K562 (cell line): ENCODE results near the gene RNF166. TPM values are rescaled to one million over a fixed set of nuclear protein-coding genes. Genes with fewer than 3 reads are reported as not detected.

Experiments
- ATAC-seq: fragments of 200-7000 bp; cut with Tn5 transposase; 3 replicates; pipeline ENCODE4 v1.9.1; 2020; ENCODE audit warnings: moderate library complexity
- BruUV-seq: library from RNA; stranded (reverse); fragments of 400-500 nt; replicated peaks from 2 replicates; lab custom pipeline; 2021; lab: Mats Ljungman, UMichigan
- CTCF ChIA-PET: fragments of 300-600 bp; formaldehyde crosslinking; extraction: SDS; loops from one replicate; lab custom pipeline; 2021; ENCODE audit warnings: low intra/inter-chr PET ratio; lab: Yijun Ruan, JAX
- POLR2A ChIA-PET: fragments of 300-600, 350-650 bp; sonication (Branson Sonifier 250); formaldehyde crosslinking; extraction: SDS; loops from one replicate; lab custom pipeline; 2021; ENCODE audit warnings: antibody characterized with exemption, inconsistent platforms; lab: Yijun Ruan, JAX
- DNase-seq, 4 experiments: peaks; one replicate each; pipeline versions ENCODE4 v3.0.0 to v3.0.0-alpha.2; 2011 to 2018; ENCODE audit warnings: low spot score in 3 of 4, mixed read lengths in 3 of 4; ENCODE audit errors: extremely low read depth in 1 of 4
- FAIRE-seq: peaks from 2 replicates; lab custom pipeline; 2011; peaks lifted over from hg19 to GRCh38; lab: Jason Lieb, UNC
- H2AFZ ChIP-seq: 2 replicates; pipeline ENCODE4 v1.6.0; 2011; ENCODE audit warnings: low read depth, low read length, control low read depth, inconsistent platforms
- H3K27ac ChIP-seq: fragments of 200-600 bp; 3 replicates; pipeline ENCODE4 v1.8.0; 2011; ENCODE audit warnings: low read depth, mild to moderate bottlenecking, control low read depth, inconsistent platforms, low read length, moderate library complexity, mixed read lengths; ENCODE audit errors: extremely low read depth
- H3K27me3 ChIP-seq, 2 experiments: fragments of 300-600 bp in 1 of 2; 2 replicates in 1 of 2; 3 replicates in 1 of 2; pipeline versions ENCODE4 v1.6.0 to v1.8.0; 2011; ENCODE audit warnings: inconsistent platforms in 2 of 2, low read length in 2 of 2, mild to moderate bottlenecking in 1 of 2, mixed read lengths in 1 of 2, moderate library complexity in 1 of 2; ENCODE audit not compliant: control insufficient read depth in 2 of 2, insufficient read depth in 2 of 2
- H3K36me3 ChIP-seq: fragments of 300-600 bp; 3 replicates; pipeline ENCODE4 v1.8.0; 2011; ENCODE audit warnings: mild to moderate bottlenecking, low read length, inconsistent platforms; ENCODE audit not compliant: control insufficient read depth, insufficient read depth
- H3K4me1 ChIP-seq, 2 experiments: fragments of 200-600 bp in 1 of 2; replicated peaks in 1 of 2; 2 replicates in 1 of 2; 3 replicates in 1 of 2; pipeline versions ENCODE4 v1.5.1 to v1.8.0; 2011; ENCODE audit warnings: inconsistent platforms in 2 of 2, low read length in 2 of 2, mild to moderate bottlenecking in 1 of 2, mixed read lengths in 1 of 2, moderate library complexity in 1 of 2; ENCODE audit not compliant: control insufficient read depth in 2 of 2, insufficient read depth in 2 of 2
- H3K4me2 ChIP-seq: 2 replicates; pipeline ENCODE4 v1.6.1; 2011; ENCODE audit warnings: low read length, control low read depth, inconsistent platforms, mixed read lengths; ENCODE audit not compliant: insufficient read depth
- H3K4me3 ChIP-seq: fragments of 200-600 bp; sonication (generic), shearing (Covaris generic); 2 replicates; pipeline ENCODE4 v1.5.1; 2016; ENCODE audit warnings: control low read depth, inconsistent platforms
- H3K79me2 ChIP-seq: fragments of 200-600 bp; 3 replicates; pipeline ENCODE4 v1.8.0; 2011; ENCODE audit warnings: low read length, inconsistent platforms; ENCODE audit not compliant: control insufficient read depth, insufficient read depth
- H3K9ac ChIP-seq, 2 experiments: 2 replicates each; pipeline versions ENCODE4 v1.6.0 to v1.6.1; 2011; ENCODE audit warnings: low read depth in 2 of 2, low read length in 2 of 2, control low read depth in 1 of 2, inconsistent platforms in 1 of 2, mild to moderate bottlenecking in 1 of 2, mixed read lengths in 1 of 2; ENCODE audit not compliant: insufficient read depth in 1 of 2
- H3K9me1 ChIP-seq: one replicate; pipeline ENCODE4 v1.6.0; 2011; ENCODE audit warnings: inconsistent platforms, mild to moderate bottlenecking, low read length, moderate library complexity; ENCODE audit not compliant: control insufficient read depth, insufficient read depth
- H3K9me3 ChIP-seq: replicated peaks from 2 replicates; pipeline ENCODE4 v1.5.1; 2011; ENCODE audit warnings: low read depth, low read length, inconsistent platforms; ENCODE audit not compliant: control insufficient read depth, insufficient read depth
- H4K20me1 ChIP-seq: replicated peaks from 2 replicates; pipeline ENCODE4 v1.6.1; 2011; ENCODE audit warnings: low read length, inconsistent platforms, mixed read lengths; ENCODE audit not compliant: control insufficient read depth, insufficient read depth
- CBX8 ChIP-seq: fragments of 200-600 bp; sonication (generic); IDR thresholded peaks from 2 replicates; pipeline ENCODE4 v1.6.1; 2012; ENCODE audit warnings: borderline replicate concordance, mixed run types, low read depth, mild to moderate bottlenecking, moderate library complexity, mixed read lengths, low read length, control low read depth, inconsistent platforms; ENCODE audit not compliant: poor library complexity, severe bottlenecking; ENCODE audit errors: extremely low read depth
- CHD4 ChIP-seq: fragments of 200-600 bp; sonication (generic); IDR thresholded peaks from 3 replicates; pipeline ENCODE4 v1.6.1; 2012; ENCODE audit warnings: low read depth, mild to moderate bottlenecking, mixed read lengths, low read length, inconsistent platforms; ENCODE audit not compliant: insufficient read depth, insufficient replicate concordance, poor library complexity, severe bottlenecking
- CXXC5 ChIP-seq: fragments of 250-450 bp; sonication (Bioruptor Pico); IDR thresholded peaks from 2 replicates; pipeline ENCODE4 v1.8.0; 2022; ENCODE audit warnings: inconsistent platforms, mild to moderate bottlenecking, moderate library complexity
- NCOA1 ChIP-seq: fragments of 450-650 bp; IDR thresholded peaks from 2 replicates; pipeline ENCODE4 v1.6.1; 2016; ENCODE audit warnings: low read depth
- NR2C2 ChIP-seq, 2 experiments: fragments of 200-800 bp in 1 of 2; sonication (Bioruptor generic) in 1 of 2; sonication (generic) in 1 of 2; formaldehyde crosslinking in 1 of 2; IDR thresholded peaks; 2 replicates each; pipeline versions ENCODE4 v1.6.1 to v1.8.0; 2016 to 2022; ENCODE audit warnings: mild to moderate bottlenecking in 1 of 2, missing compliant biosample characterization in 1 of 2, missing genetic modification characterization in 1 of 2, missing genetic modification reagents in 1 of 2
- OTX1 ChIP-seq: fragments of 450-650 bp; formaldehyde crosslinking; IDR thresholded peaks from 2 replicates; pipeline ENCODE4 v1.4.0; 2022; ENCODE audit warnings: mild to moderate bottlenecking
- PHTF2 ChIP-seq: fragments of 250-450 bp; sonication (Bioruptor Pico); IDR thresholded peaks from 2 replicates; pipeline ENCODE4 v1.5.0; 2021; ENCODE audit warnings: mild to moderate bottlenecking
- WGBS: fragments of 100-300 bp; shearing (Covaris generic); methylation state at CpG from one replicate; pipeline ENCODE4 v1.1.6; 2016; ENCODE audit warnings: low coverage, mixed read lengths; ENCODE audit not compliant: insufficient coverage; ENCODE audit errors: missing lambda C conversion rate; 5-methylcytosine and 5-hydroxymethylcytosine counted together
- in situ Hi-C: fragments of 300-500 bp; cut with MboI; formaldehyde crosslinking; loops from 4 replicates; pipeline ENCODE4 v1.15.0; 2018; ENCODE audit warnings: inconsistent platforms, mixed read lengths
- intact Hi-C: fragments of 100-400 bp; cut with micrococcal nuclease; formaldehyde crosslinking; loops from 2 replicates; pipeline ENCODE4 v1.14.2; 2022
- polyA plus RNA-seq, 8 experiments: library from polyadenylated mRNA; depleted of rRNA in 4 of 8; stranded (reverse) in 5 of 8; unstranded in 3 of 8; fragments of >200 nt; fragmentation: Nextera tagmentation in 2 of 8; fragmentation: Illumina TruSeq in 1 of 8; extraction: Ambion mirVana in 2 of 8; extraction: Trizol in 1 of 8; gene quantifications; 2 replicates each; pipeline versions ENCODE4 v1.2.1 to v1.2.3, GENCODE V29; 2011 to 2014; ENCODE audit warnings: inconsistent platforms in 1 of 8, missing spikeins in 1 of 8
- total RNA-seq, 7 experiments: library from RNA; depleted of rRNA in 6 of 7; stranded (reverse); fragments of >200 nt in 6 of 7; fragmentation: Illumina TruSeq in 2 of 7; extraction: Trizol in 2 of 7; gene quantifications; 2 replicates each; pipeline versions ENCODE4 v1.2.1 to v1.2.3, GENCODE V29; 2011 to 2021; ENCODE audit warnings: low replicate concordance in 1 of 7
- TF ChIP-seq, protein P1 (sequence below): fragments of 250-450 bp; sonication (Bioruptor Pico); IDR thresholded peaks from 2 replicates; pipeline ENCODE4 v1.8.0; 2021; ENCODE audit warnings: borderline replicate concordance, mild to moderate bottlenecking, moderate library complexity; ENCODE audit not compliant: poor library complexity, severe bottlenecking
- TF ChIP-seq, protein P2 (sequence below): fragments of 450-650 bp; formaldehyde crosslinking; IDR thresholded peaks from 2 replicates; pipeline ENCODE4 v1.4.0; 2022; ENCODE audit warnings: mild to moderate bottlenecking, moderate library complexity
- TF ChIP-seq, protein P3 (sequence below), 2 experiments: fragments of 150-350 bp in 1 of 2; IDR thresholded peaks; 2 replicates each; pipeline ENCODE4 v1.6.1; 2012 to 2016; ENCODE audit warnings: low read depth in 2 of 2, low read length in 2 of 2, mild to moderate bottlenecking in 1 of 2, moderate library complexity in 1 of 2
- TF ChIP-seq, protein P4 (sequence below): sonication (generic); formaldehyde crosslinking; IDR thresholded peaks from 2 replicates; pipeline ENCODE4 v1.4.0; 2020; ENCODE audit warnings: mild to moderate bottlenecking, missing genetic modification reagents

The RNF166 gene
- total and polyA plus RNA-seq, 9 of the 15 experiments (the other 6 are each of a cell fraction or from before 2014, with no cell fraction given) = 0.56 to 60.3 (median 19.5) TPM

DNA sequence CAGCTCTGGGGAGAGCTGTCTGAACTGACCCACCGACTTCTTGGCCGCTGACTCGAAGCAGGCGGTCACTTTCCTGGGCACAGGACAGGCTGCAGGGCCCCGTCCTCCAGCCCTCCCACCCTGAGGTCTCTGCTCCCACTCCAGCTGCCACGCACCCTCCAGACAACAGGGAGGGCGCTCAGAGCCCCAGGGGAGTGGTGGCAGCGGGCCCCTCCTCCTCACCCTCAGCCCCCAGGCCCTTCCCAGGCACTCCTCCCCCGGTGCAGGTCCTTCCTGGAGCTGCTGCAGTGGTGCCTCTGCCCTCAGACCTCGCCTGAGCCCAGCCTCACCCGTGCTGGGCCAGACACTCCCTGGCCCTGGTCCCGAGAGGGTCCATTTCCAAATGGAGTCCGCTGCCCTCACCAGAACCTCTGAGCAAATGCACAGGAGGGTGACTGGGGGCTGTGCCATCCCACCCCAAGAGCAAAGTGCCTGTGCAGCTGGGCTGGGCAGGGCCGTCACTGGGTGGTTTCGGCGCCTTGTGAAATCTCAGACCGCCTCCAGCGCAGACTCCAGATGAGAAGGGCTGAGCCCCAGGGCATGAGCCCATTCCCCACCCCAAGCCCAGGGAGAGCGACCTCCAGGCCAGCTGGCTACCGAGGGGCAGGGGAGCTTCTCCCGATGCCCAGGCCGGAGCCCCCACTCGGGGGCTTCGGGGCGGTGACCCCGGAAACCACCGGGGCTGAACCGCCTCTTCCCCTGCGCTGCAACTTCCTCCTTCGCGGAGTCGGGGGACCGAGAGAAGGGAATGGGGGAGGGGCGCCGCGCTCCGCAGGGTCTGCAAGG lies 56.1 kb downstream of the RNF166 start:
- Histone ChIP-seq H3K27ac (peak overlapping the region; percentile 95), H3K27me3 (no peaks in the 10 kb centered on the region), H2AFZ (peak overlapping the region; percentile 0), H3K36me3 (peaks cover 61% of the 10 kb centered on the region; the same call in 2 of the 3 replicates), H3K9me3 (no peaks in the 10 kb centered on the region), H3K79me2 (peaks cover 33% of the 10 kb centered on the region), H4K20me1 (peaks cover 3% of the 10 kb centered on the region; the same call in 1 of the 2 replicates), H3K4me2 (peak overlapping the region; percentile 92), H3K4me1 (peaks cover 11 to 92% of the 10 kb centered on the region in 2 experiments; a peak in 4 of 5 replicates), H3K9me1 (no peaks in the 10 kb centered on the region), H3K9ac (peak overlapping the region; percentile 73 to 97), H3K4me3 (peak overlapping the region; percentile 84)
- intact Hi-C loops = no loop called here
- WGBS = 13% methylated on average over 30 of the region's 37 CpGs
- CTCF ChIA-PET = no interaction called here
- in situ Hi-C loops = no loop called here
- DNase-seq (peak; percentile 55 to 73 (median 68)), ATAC-seq (peak; percentile 44), FAIRE-seq (no peak)
- BruUV-seq = TSS peak; percentile 72
- POLR2A ChIA-PET = interaction anchor here (0.5 to 2.7 kb wide), 4 partner anchors 11 to 670 kb away, joined by 3 to 13 read pairs (median 5); no protein-coding TSS in a partner anchor
- TF ChIP-seq, protein P1, sequence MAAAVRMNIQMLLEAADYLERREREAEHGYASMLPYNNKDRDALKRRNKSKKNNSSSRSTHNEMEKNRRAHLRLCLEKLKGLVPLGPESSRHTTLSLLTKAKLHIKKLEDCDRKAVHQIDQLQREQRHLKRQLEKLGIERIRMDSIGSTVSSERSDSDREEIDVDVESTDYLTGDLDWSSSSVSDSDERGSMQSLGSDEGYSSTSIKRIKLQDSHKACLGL = no peak
- no peak for TF ChIP-seq CBX8
- TF ChIP-seq OTX1 (CRISPR knock-in tag) = no peak
- TF ChIP-seq CHD4 = no peak
- TF ChIP-seq NR2C2 (CRISPR knock-in tag; IDR thresholded peaks at IDR 0.05) = peak; percentile 65; the same call in 1 of the 2 replicates
- no peak for TF ChIP-seq NR2C2 (tag; IDR thresholded peaks at IDR 0.05)
- no peak for TF ChIP-seq NCOA1
- TF ChIP-seq, protein P2, sequence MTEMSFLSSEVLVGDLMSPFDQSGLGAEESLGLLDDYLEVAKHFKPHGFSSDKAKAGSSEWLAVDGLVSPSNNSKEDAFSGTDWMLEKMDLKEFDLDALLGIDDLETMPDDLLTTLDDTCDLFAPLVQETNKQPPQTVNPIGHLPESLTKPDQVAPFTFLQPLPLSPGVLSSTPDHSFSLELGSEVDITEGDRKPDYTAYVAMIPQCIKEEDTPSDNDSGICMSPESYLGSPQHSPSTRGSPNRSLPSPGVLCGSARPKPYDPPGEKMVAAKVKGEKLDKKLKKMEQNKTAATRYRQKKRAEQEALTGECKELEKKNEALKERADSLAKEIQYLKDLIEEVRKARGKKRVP (CRISPR knock-in tag) = no peak
- peak; percentile 40; the same call in 1 of the 2 replicates for TF ChIP-seq CXXC5 (CRISPR knock-in tag)
- TF ChIP-seq, protein P3, sequence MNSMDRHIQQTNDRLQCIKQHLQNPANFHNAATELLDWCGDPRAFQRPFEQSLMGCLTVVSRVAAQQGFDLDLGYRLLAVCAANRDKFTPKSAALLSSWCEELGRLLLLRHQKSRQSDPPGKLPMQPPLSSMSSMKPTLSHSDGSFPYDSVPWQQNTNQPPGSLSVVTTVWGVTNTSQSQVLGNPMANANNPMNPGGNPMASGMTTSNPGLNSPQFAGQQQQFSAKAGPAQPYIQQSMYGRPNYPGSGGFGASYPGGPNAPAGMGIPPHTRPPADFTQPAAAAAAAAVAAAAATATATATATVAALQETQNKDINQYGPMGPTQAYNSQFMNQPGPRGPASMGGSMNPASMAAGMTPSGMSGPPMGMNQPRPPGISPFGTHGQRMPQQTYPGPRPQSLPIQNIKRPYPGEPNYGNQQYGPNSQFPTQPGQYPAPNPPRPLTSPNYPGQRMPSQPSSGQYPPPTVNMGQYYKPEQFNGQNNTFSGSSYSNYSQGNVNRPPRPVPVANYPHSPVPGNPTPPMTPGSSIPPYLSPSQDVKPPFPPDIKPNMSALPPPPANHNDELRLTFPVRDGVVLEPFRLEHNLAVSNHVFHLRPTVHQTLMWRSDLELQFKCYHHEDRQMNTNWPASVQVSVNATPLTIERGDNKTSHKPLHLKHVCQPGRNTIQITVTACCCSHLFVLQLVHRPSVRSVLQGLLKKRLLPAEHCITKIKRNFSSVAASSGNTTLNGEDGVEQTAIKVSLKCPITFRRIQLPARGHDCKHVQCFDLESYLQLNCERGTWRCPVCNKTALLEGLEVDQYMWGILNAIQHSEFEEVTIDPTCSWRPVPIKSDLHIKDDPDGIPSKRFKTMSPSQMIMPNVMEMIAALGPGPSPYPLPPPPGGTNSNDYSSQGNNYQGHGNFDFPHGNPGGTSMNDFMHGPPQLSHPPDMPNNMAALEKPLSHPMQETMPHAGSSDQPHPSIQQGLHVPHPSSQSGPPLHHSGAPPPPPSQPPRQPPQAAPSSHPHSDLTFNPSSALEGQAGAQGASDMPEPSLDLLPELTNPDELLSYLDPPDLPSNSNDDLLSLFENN (IDR thresholded peaks at IDR 0.05; ENCODE audit: low read depth in 2 of 2, low read length in 2 of 2) = no peak
- TF ChIP-seq PHTF2 = no peak
- TF ChIP-seq, protein P4, sequence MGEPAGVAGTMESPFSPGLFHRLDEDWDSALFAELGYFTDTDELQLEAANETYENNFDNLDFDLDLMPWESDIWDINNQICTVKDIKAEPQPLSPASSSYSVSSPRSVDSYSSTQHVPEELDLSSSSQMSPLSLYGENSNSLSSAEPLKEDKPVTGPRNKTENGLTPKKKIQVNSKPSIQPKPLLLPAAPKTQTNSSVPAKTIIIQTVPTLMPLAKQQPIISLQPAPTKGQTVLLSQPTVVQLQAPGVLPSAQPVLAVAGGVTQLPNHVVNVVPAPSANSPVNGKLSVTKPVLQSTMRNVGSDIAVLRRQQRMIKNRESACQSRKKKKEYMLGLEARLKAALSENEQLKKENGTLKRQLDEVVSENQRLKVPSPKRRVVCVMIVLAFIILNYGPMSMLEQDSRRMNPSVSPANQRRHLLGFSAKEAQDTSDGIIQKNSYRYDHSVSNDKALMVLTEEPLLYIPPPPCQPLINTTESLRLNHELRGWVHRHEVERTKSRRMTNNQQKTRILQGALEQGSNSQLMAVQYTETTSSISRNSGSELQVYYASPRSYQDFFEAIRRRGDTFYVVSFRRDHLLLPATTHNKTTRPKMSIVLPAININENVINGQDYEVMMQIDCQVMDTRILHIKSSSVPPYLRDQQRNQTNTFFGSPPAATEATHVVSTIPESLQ (CRISPR knock-in tag) = 0 out of 2 replicates have a peak, but pooled peaks have one; percentile 75
